KG1 (cell line): ENCODE data around the gene MCF2L2.

Experiments
- DNase-seq: peaks from one replicate; lab custom pipeline; 2025; lab: John Stamatoyannopoulos, UW

MCF2L2 gene

GRCh38 chr3:183369627-183370026, 58.8 kb downstream of the MCF2L2 start:
- DNase-seq: no peak

- DNase-seq: no peak
These were observed 59.3 kb downstream of the MCF2L2 start for GRCh38 chr3:183369117-183369516.

- DNase-seq: no peak
These were observed 67.3 kb downstream of the MCF2L2 start for GRCh38 chr3:183360971-183361624.

GRCh38 chr3:183359036-183359435, 69.4 kb downstream of the MCF2L2 start:
- DNase-seq: no peak

GRCh38 chr3:183357564-183358079, 70.8 kb downstream of the MCF2L2 start:
- DNase-seq: no peak

- no peak for DNase-seq
These were observed 71.5 kb downstream of the MCF2L2 start for GRCh38 chr3:183356920-183357319.

GRCh38 chr3:183354874-183355273, 73.5 kb downstream of the MCF2L2 start:
- DNase-seq: no peak

GRCh38 chr3:183354325-183354831, 74.0 kb downstream of the MCF2L2 start:
- no peak for DNase-seq

GRCh38 chr3:183353421-183353820, 75.0 kb downstream of the MCF2L2 start:
- no peak for DNase-seq

GRCh38 chr3:183350164-183350563, 78.3 kb downstream of the MCF2L2 start:
- DNase-seq: no peak

- DNase-seq: no peak
These were observed 78.8 kb downstream of the MCF2L2 start for GRCh38 chr3:183349421-183350157.

- no peak for DNase-seq
These were observed 85.6 kb downstream of the MCF2L2 start for GRCh38 chr3:183342824-183343223.

- DNase-seq: no peak
These were observed 86.7 kb downstream of the MCF2L2 start for GRCh38 chr3:183341545-183342288.

- DNase-seq: no peak
These were observed 88.2 kb downstream of the MCF2L2 start for GRCh38 chr3:183340222-183340621.

- DNase-seq: no peak
These were observed 88.8 kb downstream of the MCF2L2 start for GRCh38 chr3:183339461-183340086.

GRCh38 chr3:183338520-183338919, 89.9 kb downstream of the MCF2L2 start:
- DNase-seq: no peak

GRCh38 chr3:183332487-183332886, 95.9 kb downstream of the MCF2L2 start:
- no peak for DNase-seq

GRCh38 chr3:183331498-183331897, 96.9 kb downstream of the MCF2L2 start:
- DNase-seq: no peak

GRCh38 chr3:183330881-183331280, 97.5 kb downstream of the MCF2L2 start:
- DNase-seq: no peak

- no peak for DNase-seq
These were observed 98.9 kb downstream of the MCF2L2 start for GRCh38 chr3:183329543-183329942.

GRCh38 chr3:183328823-183329222, 99.6 kb downstream of the MCF2L2 start:
- no peak for DNase-seq

GRCh38 chr3:183328164-183328563, 100.3 kb downstream of the MCF2L2 start:
- no peak for DNase-seq
